DMS53 (cell line): ENCODE measurements around the gene CD86.
A peak's percentile ranks its signal among the peaks of the same experiment; 100 is the strongest.

Experiments used
- DNase-seq: peaks from one replicate; lab custom pipeline; 2025; lab: John Stamatoyannopoulos, UW

Gene CD86, protein sequence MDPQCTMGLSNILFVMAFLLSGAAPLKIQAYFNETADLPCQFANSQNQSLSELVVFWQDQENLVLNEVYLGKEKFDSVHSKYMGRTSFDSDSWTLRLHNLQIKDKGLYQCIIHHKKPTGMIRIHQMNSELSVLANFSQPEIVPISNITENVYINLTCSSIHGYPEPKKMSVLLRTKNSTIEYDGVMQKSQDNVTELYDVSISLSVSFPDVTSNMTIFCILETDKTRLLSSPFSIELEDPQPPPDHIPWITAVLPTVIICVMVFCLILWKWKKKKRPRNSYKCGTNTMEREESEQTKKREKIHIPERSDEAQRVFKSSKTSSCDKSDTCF

DNA sequence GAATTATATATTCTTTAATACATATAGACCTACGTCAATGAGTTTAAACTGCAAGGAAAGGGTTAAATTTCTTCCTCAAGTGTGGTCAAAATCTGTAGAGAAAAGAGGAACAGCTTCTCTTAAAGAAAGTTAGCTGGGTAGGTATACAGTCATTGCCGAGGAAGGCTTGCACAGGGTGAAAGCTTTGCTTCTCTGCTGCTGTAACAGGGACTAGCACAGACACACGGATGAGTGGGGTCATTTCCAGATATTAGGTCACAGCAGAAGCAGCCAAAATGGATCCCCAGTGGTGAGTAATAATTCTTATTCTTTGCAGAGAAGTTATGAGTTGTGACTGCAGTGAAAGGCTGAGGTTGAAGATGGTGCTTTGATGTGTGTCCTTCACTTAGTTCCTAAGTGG, at the start of gene CD86:
TSS of gene CD86 (plus strand) at position 148 of the 400 bp plus-strand sequence. CDS start at position 276, 128 bp downstream.
- no peak for DNase-seq

DNA sequence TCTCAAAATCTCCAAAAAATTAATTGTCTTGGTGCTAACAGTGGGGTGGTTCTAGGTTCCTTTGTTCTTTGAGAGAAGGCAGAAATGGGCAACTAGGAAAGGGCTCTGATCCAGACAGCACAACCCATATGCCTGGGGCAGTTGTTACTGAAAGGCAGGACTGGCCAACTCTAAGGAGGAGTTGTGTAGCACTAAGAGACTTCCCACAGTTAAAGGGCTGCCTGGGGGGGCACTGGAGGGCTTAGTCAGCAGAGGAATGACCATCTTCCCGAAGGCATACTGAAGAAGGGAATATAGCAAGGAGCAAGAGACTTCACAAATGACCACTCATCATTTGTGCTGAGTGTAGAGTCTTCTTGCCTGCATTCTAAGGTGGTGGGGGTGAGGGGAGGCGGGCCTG, 48.9 kb upstream of the CD86 start:
- no peak for DNase-seq

DNA sequence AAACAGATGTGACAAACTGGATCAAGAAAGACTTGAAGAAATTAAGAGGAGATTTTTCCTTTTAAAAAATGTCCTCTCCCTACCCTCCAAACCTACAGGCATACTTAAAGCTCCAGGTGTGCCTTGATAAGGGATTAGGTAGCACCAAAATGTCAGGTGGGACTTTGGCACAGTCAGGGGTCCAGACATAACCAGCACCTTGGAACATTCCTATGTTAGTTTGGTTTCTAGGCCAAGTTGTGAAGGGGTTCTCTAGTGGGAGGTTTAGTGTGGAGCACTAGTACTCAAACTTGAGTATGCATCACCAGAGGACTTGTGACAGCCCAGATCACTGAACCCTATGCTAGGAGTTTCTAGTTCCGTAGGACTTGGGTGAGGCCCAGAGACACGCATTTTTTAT, 47.0 kb upstream of the CD86 start:
- DNase-seq, result no peak

DNA sequence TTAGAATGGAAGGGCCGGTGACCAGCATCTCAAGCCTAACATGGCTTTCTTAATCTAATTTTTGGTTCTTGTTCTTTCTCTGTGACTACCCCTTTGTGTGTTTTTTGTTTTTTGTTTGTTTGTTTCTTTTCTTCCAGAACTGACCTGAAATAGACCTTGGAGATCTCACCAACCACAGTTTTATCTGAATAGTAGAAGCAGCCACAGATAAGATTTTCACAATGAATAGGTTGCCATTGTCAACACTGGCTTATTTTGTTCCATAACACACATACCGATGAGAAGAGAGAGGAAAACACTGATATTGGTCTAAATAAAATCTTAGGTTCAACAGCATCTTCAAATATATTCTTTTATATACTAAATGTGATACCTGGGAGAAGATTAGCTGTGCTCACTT, 44.7 kb upstream of the CD86 start:
- DNase-seq, result no peak

DNA sequence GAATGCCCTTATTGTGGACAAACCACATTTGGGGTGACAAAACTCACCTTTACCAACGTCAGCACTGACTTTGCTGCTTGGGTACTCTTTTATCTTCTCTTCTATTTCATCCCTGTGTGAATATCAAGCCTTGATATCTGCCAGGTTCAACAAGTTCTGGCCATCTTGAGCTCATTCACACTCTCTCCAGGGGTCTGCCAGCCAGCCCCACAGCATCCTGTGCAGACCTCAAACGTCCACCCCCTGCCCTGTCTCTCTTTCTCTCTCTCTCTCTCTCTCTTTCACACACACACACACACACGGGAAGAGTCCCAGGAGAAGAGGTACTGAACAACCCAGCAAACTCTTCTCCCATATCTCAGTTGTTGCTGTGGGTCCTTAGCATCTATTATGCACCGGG, 43.8 kb upstream of the CD86 start:
- no peak for DNase-seq

DNA sequence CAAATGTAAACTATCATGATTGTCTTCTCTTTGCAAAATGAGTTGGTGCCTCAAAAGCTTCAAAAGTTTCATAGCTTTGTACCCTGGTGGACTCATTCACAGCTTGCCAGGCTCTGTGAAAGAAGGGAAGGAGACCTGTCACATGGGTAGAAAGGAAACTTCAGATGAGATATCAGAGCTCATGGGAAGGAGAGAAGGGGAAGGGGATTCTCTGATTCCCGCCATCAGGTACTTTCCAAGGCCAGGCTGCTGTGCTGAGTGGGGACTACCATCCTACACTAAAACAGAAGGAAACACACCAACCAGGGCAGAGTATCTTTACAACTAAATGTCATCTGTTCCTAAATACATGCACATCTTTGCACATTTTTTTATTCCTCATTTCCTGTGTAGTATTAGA, 42.3 kb upstream of the CD86 start:
- DNase-seq, result no peak

DNA sequence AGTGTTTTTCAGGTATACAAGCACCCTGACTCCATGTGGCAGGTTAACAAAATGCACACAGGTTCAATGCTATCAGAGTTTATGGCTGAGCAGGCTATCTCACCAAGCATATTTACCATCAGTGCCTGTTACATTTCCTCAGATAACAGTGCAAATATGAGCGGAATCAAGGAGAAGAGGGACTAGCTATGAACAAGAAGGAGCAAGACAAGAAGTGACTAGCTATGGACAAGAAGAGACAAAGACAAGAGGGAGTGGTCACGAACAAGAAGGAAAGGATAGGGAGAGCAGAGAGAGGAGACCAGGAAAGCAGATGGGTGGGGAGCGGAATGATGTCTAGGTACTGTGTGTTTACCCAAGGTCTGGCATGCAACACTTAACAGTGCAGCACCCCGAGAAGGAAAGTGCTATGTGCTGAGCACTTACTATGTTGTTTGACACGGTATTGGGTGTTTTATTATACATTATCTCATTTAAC, 41.7 kb upstream of the CD86 start:
- no peak for DNase-seq

DNA sequence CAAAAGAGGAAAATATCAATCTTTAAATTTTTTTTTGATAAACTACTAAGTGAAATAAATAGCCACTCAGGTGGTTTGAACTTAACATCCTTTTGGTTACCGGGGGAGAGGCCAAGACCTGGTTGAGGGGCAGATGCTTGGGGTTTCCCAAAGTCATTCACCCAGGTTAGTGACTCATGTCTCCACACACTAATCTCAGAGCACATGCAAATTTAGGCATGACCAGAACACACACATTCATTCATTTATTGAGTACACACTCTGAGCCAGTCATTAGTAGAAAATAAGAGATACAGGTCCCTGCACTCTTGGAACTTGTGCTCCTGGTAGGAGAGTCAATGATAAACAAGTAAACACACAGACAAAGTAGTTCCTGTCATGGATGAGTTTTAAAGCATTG, 40.4 kb upstream of the CD86 start:
- DNase-seq, result peak; percentile 22

DNA sequence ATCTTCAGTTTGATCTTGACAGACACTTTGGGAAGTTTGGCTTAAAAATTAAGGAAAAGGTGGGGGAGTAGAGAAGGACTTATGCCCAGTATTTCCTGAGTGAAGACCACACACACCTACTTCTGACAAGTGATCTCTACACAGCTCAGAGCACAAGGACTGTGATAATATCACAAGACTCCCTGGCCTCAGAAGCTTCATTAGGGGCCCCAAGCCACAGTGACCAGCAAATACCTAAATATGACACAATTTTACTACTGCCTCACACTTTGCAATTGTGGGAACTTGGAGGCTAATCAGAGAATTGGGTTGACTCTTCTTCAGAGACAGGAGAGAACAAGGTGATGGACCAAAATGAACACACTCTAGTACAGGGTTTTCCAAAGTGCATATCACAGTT, 35.7 kb upstream of the CD86 start:
- no peak for DNase-seq

DNA sequence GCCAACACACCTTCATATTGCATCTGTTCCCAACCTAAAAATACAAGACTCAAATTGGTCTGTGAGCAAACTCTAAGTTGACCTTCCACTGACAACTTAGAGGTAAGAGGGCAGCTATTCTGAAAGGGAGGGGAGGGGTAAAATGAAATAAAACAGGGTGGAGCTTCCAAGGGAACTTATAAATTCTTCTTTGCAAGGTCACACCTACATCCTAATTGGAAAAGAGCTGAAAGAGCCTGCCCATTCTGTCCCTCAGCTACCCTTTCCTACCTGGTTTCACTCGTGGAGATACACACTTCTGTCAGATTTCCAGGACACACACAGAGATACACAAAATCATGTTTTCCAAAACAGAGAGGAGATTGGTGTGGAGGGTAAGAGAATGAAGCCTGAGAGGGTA, 34.1 kb upstream of the CD86 start:
- no peak for DNase-seq

DNA sequence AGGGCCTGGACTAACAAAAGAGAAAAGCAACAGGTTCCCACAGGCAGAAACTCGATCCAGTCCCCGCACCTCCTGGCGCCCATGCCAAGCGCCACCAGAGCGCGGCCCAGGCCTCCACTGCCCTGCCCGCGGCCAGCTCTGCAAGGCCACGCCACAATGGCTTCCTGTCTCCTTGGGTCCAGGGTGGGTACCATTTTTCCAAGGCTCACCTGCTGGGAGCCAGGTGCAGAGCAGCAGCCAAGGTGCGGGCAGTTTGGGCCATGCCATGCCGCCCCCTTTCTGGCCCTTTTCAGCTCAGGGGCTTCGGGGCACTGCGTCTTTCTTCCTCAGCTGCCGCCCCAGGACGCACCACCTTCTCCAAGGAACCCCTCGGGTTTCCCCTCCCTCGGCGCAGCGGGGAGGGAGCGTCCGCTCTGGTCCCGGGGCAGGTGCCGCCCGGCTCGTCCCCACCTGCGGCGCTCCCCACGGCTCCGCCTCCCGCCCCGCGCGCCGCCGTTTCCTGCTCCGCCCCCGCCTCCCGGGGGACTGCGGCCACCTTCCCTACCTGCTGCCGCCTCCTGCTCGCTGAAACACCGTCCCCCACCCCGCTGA, 33.3 kb upstream of the CD86 start, which contains the start of gene ILDR1:
TSS of gene ILDR1 (minus strand) at position 437 of the 591 bp plus-strand sequence. CDS start at position 267, 170 bp downstream.
- peak; percentile 88 for DNase-seq

DNA sequence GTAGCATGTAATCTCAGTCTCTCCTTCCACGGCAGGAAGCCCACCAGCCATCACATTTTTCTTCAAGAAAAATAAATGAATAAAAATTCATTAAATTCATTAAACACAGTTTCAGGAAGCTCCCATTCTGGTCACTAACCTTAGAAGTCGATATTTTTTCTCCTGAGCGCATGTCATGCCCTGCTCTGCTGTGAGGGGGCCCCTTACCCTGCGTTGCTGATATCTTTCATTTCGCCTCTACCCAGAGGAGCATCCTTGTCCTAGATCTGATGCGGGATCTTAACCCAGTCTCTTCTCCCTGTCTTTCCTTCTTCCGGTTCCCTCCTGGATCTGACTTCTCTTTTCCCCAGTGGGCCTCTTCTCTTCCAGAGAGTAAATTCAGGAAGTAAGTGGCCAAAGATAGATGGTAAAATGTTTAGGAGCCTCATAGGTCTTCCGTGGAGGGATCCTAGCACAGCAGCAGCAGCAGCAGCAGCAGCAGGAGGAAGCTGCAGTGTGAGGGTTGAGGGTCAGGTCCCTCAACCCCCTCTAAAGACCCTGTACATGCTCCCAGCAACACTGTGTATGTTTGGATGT, 31.7 kb upstream of the CD86 start:
- no peak for DNase-seq

DNA sequence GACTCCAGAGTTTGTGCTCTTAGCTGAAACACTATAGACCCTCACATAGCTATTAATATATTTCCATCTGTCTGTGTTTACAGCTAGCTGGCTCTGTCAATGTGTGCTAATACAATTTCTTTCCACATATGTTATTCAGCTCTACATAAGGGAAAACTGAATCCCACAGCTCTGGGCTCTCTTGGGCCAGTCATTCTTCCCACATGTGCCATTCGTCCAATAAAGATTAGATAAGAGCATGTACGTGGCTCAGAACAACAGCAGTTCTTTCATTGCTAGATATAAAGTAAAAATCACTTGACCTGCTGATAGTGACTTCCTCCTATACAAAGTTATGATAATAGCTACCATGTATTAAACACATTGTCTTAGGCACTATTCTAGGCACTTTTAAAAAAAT, 30.4 kb upstream of the CD86 start:
- no peak for DNase-seq

DNA sequence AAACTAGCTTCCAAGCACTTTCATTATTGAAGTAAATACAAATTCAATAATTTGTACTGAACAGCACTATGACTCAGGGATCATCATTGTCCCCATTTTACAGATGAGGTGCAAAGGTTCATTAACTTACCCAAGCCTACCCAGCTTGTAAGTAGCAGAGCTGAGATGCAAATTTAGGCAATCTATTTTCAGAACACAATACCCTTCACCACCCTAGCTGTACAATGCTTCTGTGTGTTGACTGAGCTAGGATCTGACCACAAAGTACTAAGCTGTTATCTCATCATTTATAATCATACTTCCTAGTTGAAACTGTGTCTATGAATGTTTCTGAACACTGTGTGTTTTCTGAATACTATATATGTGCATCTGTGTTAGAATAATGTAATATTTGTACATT, 29.9 kb upstream of the CD86 start:
- no peak for DNase-seq

DNA sequence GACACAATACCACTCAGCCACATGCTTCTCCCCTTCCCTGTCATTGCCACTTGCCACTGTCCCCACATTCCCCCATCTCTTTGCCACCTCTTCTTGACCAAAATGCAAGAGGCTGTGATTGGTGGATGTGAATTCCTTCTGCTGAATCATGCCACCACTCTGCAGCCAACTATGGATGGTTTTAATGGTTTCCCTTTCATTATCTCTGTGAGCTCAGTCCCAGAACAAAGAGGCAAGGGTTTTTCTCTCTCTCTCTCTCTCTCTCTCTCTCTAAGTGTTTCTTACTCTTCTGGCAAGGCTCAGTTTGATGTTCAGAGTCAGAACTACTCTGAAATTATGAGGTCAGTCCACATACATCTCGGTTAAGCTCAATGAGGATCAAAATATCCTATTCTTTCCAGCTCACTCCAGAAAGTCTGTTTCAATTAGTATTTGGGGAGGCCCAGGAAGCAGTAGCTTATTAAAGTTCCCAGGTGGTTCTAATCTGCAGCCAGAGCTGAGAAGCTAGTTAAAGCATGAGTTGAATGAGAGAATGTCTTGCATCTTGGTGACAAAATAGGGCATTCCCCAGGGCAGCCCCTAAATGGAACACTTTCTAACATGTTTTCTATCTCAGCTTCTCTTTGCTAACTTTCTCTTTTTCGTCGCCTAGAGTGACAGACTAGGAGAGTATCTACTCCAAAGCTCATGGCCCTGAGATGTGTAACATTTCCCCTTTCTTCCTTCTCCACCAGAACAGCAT, 24.6 kb upstream of the CD86 start:
- peak; percentile 15 for DNase-seq

DNA sequence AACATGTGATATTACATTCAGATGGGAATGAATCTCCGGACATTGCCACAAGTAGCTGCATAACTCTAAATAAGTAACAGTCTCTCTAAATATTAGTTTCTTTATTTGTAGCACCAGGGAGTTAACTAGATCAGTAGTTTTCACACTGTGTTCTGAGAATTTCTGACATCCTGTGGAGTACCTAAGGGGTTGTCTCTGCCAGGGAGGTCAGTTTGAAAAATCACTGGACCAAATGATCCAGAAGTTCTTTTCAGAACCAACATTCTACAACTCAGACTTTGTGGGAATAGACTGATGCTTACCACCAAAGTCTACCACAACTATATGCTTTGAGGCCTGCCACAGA, 24.1 kb upstream of the CD86 start:
- no peak for DNase-seq

DNA sequence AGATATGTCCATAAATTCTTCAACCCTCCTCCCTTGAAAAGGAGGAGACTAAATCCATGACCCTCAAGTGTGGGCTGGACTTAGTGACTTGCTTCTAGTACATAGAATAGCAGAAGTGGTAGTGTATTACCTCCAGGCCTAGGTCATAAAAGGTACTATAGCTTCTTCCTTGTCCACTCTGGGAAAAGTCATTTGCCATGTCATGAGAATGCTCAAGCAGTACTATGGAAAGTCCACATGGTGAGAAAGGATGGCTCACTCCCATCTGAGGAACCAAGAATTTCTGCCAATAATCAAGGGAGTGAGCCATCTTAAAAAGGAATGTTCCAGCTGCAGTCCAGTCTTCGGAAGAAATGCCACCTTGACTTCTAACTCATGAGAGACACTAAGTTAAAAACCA, 22.6 kb upstream of the CD86 start:
- DNase-seq, result no peak

DNA sequence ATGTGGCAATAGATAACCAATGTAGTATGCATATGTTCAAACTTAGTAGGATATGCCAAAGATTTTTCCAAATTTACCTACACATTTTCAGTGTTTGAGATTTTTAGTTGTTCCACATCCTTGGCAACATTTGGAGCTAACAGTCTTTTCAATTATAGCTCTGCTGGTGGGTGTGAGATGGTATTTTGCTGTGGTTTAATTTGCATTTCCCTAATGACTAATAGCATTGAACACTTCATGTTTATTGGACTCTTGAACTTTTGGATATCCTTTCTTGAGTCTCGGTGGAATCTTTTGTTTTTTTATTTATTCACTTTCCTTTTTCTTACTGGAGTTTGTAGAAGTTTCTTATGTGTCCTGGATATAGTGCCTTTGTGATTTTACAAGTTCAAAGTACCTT, 22.1 kb upstream of the CD86 start:
- DNase-seq, result no peak

DNA sequence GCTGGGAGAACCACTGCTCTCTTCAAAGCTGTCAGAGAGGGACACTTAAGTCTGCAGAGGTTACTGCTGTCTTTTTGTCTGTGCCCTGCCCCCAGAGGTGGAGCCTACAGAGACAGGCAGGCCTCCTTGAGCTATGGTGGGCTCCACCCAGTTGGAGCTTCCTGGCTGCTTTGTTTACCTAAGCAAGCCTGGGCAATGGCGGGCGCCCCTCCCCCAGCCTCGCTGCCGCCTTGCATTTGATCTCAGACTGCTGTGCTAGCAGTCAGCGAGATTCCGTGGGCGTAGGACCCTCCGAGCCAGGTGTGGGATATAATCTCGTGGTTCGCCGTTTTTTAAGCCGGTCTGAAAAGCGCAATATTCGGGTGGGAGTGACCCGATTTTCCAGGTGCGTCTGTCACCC, 7.9 kb upstream of the CD86 start:
- DNase-seq, result peak; percentile 15

DNA sequence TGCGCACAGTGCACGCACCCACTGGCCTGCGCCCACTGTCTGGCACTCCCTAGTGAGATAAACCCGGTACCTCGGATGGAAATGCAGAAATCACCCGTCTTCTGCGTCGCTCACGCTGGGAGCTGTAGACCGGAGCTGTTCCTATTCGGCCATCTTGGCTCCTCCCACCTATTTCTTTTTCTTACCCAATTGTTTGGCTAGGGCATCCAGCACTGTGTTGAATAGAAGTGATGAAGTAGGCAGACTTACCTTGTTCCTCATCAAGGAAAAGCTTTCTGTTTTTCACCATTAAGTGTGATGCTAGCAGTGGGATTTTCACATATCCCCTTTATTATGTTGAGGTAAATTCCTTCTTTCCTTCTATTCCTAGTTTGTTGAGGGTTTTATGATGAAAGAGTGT, 7.4 kb upstream of the CD86 start:
- peak; percentile 70 for DNase-seq

DNA sequence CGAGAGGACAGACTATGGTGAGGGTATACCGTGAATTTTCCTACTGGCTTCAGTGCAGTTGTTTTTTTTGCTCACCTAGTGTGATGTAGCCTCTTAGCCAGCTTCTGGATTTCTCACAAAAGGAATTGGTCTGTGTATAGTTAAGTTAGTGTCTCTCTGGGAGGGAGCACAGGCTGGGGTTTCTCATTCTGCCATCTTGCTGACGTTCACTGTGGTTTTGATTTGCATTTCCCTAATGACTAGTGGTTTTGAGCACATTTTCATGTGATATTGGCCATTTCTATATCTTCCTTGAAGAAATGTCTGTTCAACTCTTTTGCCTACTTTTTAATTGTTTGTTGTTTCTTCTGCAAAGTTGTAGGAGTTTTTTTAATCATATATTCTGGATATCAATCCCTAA, 2.2 kb upstream of the CD86 start:
- no peak for DNase-seq

DNA sequence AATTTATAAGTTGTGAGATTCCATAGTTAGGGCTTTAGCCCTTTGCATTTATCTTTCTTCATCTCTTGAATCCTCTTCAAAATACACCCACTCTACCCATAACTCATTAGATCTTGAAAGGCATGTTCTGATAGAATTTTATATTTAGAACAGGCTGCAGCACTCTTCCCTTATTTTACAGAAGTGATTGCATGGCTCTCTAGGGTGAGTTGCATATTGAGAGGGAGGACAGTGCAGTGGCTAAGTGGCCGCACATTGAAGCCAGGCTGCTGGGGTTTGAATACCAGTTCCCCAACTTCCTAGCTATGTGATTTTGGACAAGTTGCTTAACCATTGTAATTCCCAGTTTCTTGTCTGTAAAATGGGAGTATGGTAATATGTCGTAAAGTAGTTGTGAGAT, 2.5 kb downstream of the CD86 start:
- no peak for DNase-seq

DNA sequence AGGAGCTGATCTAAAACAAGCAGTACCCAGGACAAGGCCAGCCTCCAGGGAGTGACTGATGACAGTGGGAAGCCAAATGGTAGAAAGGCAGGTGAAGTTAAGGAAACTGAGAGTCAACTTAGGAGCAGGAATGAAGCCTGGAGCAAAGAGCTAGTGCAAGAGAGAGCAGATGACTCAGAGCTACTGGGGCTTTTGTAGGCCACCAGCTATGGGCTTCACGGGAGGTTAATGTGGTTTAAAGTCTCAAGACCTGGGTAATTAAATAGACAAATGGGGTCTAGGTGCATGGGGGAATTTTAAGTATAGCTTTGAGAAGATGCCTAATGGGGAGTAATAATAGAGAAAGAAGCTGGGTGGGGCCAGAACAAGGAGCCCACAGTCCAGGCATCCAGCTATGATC, 3.1 kb downstream of the CD86 start:
- DNase-seq, result no peak
